Measurements from ENCODE around the gene NMUR2. TPM values are rescaled to one million over a fixed set of nuclear protein-coding genes. Genes with fewer than 3 reads are reported as not detected.

Gene NMUR2
- total RNA-seq, 2 donors from 2014 or later, result not detected

- Mint-ChIP-seq H3K36me3 (ENCODE audit: insufficient read depth in 2 of 2) (no peaks in the 10 kb centered on the region), H3K4me3 (no peak overlapping the region), H3K27me3 (ENCODE audit: low read depth) (no peaks in the 10 kb centered on the region), H3K4me1 (ENCODE audit: low read depth) (no peaks in the 10 kb centered on the region), H3K9me3 (peaks cover 0 to 3% of the 10 kb centered on the region in 2 donors), H3K27ac (no peak overlapping the region)
- no peak for ATAC-seq (replicated peaks in 1 of 2)
- DNase-seq, result no peak
Observed at GRCh38 chr5:152393441-152393840, 11.6 kb downstream of the NMUR2 start.

GRCh38 chr5:152389208-152389849 is 15.8 kb downstream of the NMUR2 start:
- H3K4me3 Mint-ChIP-seq, result no peak overlapping the region
- H3K36me3 Mint-ChIP-seq (ENCODE audit: insufficient read depth in 2 of 2), result peaks cover 0 to 1% of the 10 kb centered on the region in 2 donors
- peaks cover 2 to 3% of the 10 kb centered on the region in 2 donors for H3K9me3 Mint-ChIP-seq
- no peak overlapping the region for H3K27ac Mint-ChIP-seq
- no peaks in the 10 kb centered on the region for H3K4me1 Mint-ChIP-seq (ENCODE audit: low read depth)
- DNase-seq (no peak), ATAC-seq (replicated peaks in 1 of 2) (no peak)
- H3K27me3 Mint-ChIP-seq (ENCODE audit: low read depth), result no peaks in the 10 kb centered on the region

GRCh38 chr5:152388610-152389009 is 16.5 kb downstream of the NMUR2 start:
- ATAC-seq (replicated peaks in 1 of 2) (no peak), DNase-seq (no peak)
- peaks cover 0 to 1% of the 10 kb centered on the region in 2 donors for H3K36me3 Mint-ChIP-seq (ENCODE audit: insufficient read depth in 2 of 2)
- no peak overlapping the region for H3K27ac Mint-ChIP-seq
- H3K27me3 Mint-ChIP-seq (ENCODE audit: low read depth), result no peaks in the 10 kb centered on the region
- no peaks in the 10 kb centered on the region for H3K4me1 Mint-ChIP-seq (ENCODE audit: low read depth)
- H3K9me3 Mint-ChIP-seq, result peaks cover 3 to 4% of the 10 kb centered on the region in 2 donors
- H3K4me3 Mint-ChIP-seq, result no peak overlapping the region

GRCh38 chr5:152380415-152381123 is 24.5 kb downstream of the NMUR2 start:
- peaks cover 0 to 1% of the 10 kb centered on the region in 2 donors for H3K36me3 Mint-ChIP-seq (ENCODE audit: insufficient read depth in 2 of 2)
- H3K4me3 Mint-ChIP-seq, result no peak overlapping the region
- ATAC-seq (replicated peaks in 1 of 2) (no peak), DNase-seq (no peak)
- H3K27ac Mint-ChIP-seq, result no peak overlapping the region
- no peaks in the 10 kb centered on the region for H3K4me1 Mint-ChIP-seq (ENCODE audit: low read depth)
- peaks cover 0 to 4% of the 10 kb centered on the region in 2 donors for H3K9me3 Mint-ChIP-seq
- peaks cover 7% of the 10 kb centered on the region for H3K27me3 Mint-ChIP-seq (ENCODE audit: low read depth)

GRCh38 chr5:152379331-152379730 is 25.7 kb downstream of the NMUR2 start:
- peaks cover 0 to 2% of the 10 kb centered on the region in 2 donors for H3K9me3 Mint-ChIP-seq
- no peaks in the 10 kb centered on the region for H3K4me1 Mint-ChIP-seq (ENCODE audit: low read depth)
- DNase-seq (no peak), ATAC-seq (replicated peaks in 1 of 2) (no peak)
- peaks cover 9% of the 10 kb centered on the region for H3K27me3 Mint-ChIP-seq (ENCODE audit: low read depth)
- H3K27ac Mint-ChIP-seq, result no peak overlapping the region
- no peaks in the 10 kb centered on the region for H3K36me3 Mint-ChIP-seq (ENCODE audit: insufficient read depth in 2 of 2)
- no peak overlapping the region for H3K4me3 Mint-ChIP-seq

GRCh38 chr5:152378730-152379129 is 26.3 kb downstream of the NMUR2 start:
- no peaks in the 10 kb centered on the region for H3K4me1 Mint-ChIP-seq (ENCODE audit: low read depth)
- no peak overlapping the region for H3K4me3 Mint-ChIP-seq
- ATAC-seq (replicated peaks in 1 of 2) (peak in 1 of 2 donors; percentile 36), DNase-seq (no peak)
- no peaks in the 10 kb centered on the region for H3K36me3 Mint-ChIP-seq (ENCODE audit: insufficient read depth in 2 of 2)
- H3K27me3 Mint-ChIP-seq (ENCODE audit: low read depth), result peaks cover 9% of the 10 kb centered on the region
- no peak overlapping the region for H3K27ac Mint-ChIP-seq
- H3K9me3 Mint-ChIP-seq, result no peaks in the 10 kb centered on the region

GRCh38 chr5:152376886-152377285 is 28.2 kb downstream of the NMUR2 start:
- Mint-ChIP-seq H3K4me3 (no peak overlapping the region), H3K36me3 (ENCODE audit: insufficient read depth in 2 of 2) (no peaks in the 10 kb centered on the region), H3K27me3 (ENCODE audit: low read depth) (peaks cover 9% of the 10 kb centered on the region), H3K27ac (no peak overlapping the region), H3K4me1 (ENCODE audit: low read depth) (no peaks in the 10 kb centered on the region), H3K9me3 (no peaks in the 10 kb centered on the region)
- ATAC-seq (replicated peaks in 1 of 2) (no peak), DNase-seq (no peak)

- Mint-ChIP-seq H3K36me3 (ENCODE audit: insufficient read depth in 2 of 2) (no peaks in the 10 kb centered on the region), H3K27ac (no peak overlapping the region), H3K4me3 (no peak overlapping the region), H3K9me3 (no peaks in the 10 kb centered on the region), H3K4me1 (ENCODE audit: low read depth) (no peaks in the 10 kb centered on the region), H3K27me3 (ENCODE audit: low read depth) (peaks cover 9% of the 10 kb centered on the region)
- no peak for ATAC-seq (replicated peaks in 1 of 2)
- no peak for DNase-seq
Observed at GRCh38 chr5:152374711-152375275, 30.3 kb downstream of the NMUR2 start.

GRCh38 chr5:152372875-152373274 is 32.2 kb downstream of the NMUR2 start:
- H3K36me3 Mint-ChIP-seq (ENCODE audit: insufficient read depth in 2 of 2), result no peaks in the 10 kb centered on the region
- H3K4me1 Mint-ChIP-seq (ENCODE audit: low read depth), result no peaks in the 10 kb centered on the region
- ATAC-seq (replicated peaks in 1 of 2) (no peak), DNase-seq (no peak)
- H3K9me3 Mint-ChIP-seq, result no peaks in the 10 kb centered on the region
- H3K27ac Mint-ChIP-seq, result no peak overlapping the region
- H3K4me3 Mint-ChIP-seq, result no peak overlapping the region
- H3K27me3 Mint-ChIP-seq (ENCODE audit: low read depth), result peaks cover 9% of the 10 kb centered on the region

- ATAC-seq (replicated peaks in 1 of 2) (no peak), DNase-seq (no peak)
- Mint-ChIP-seq H3K9me3 (peaks cover 0 to 2% of the 10 kb centered on the region in 2 donors), H3K27me3 (ENCODE audit: low read depth) (no peaks in the 10 kb centered on the region), H3K4me3 (no peak overlapping the region), H3K4me1 (ENCODE audit: low read depth) (no peaks in the 10 kb centered on the region), H3K36me3 (ENCODE audit: insufficient read depth in 2 of 2) (no peaks in the 10 kb centered on the region), H3K27ac (no peak overlapping the region)
Observed at GRCh38 chr5:152369298-152369697, 35.8 kb downstream of the NMUR2 start.

GRCh38 chr5:152367554-152367953 is 37.5 kb downstream of the NMUR2 start:
- Mint-ChIP-seq H3K9me3 (peaks cover 1 to 2% of the 10 kb centered on the region in 2 donors), H3K27ac (no peak overlapping the region), H3K27me3 (ENCODE audit: low read depth) (peaks cover 8% of the 10 kb centered on the region), H3K4me3 (no peak overlapping the region), H3K36me3 (ENCODE audit: insufficient read depth in 2 of 2) (no peaks in the 10 kb centered on the region), H3K4me1 (ENCODE audit: low read depth) (no peaks in the 10 kb centered on the region)
- ATAC-seq (replicated peaks in 1 of 2) (no peak), DNase-seq (no peak)

- peaks cover 1 to 2% of the 10 kb centered on the region in 2 donors for H3K9me3 Mint-ChIP-seq
- H3K4me1 Mint-ChIP-seq (ENCODE audit: low read depth), result no peaks in the 10 kb centered on the region
- H3K36me3 Mint-ChIP-seq (ENCODE audit: insufficient read depth in 2 of 2), result no peaks in the 10 kb centered on the region
- ATAC-seq (replicated peaks in 1 of 2), result no peak
- DNase-seq, result no peak
- H3K27me3 Mint-ChIP-seq (ENCODE audit: low read depth), result peaks cover 8% of the 10 kb centered on the region
- no peak overlapping the region for H3K27ac Mint-ChIP-seq
- H3K4me3 Mint-ChIP-seq, result no peak overlapping the region
Observed at GRCh38 chr5:152366716-152367115, 38.4 kb downstream of the NMUR2 start.

GRCh38 chr5:152364899-152365298 is 40.2 kb downstream of the NMUR2 start:
- Mint-ChIP-seq H3K27me3 (ENCODE audit: low read depth) (peaks cover 8% of the 10 kb centered on the region), H3K36me3 (ENCODE audit: insufficient read depth in 2 of 2) (no peaks in the 10 kb centered on the region), H3K4me1 (ENCODE audit: low read depth) (no peaks in the 10 kb centered on the region), H3K9me3 (peaks cover 2 to 3% of the 10 kb centered on the region in 2 donors), H3K4me3 (no peak overlapping the region), H3K27ac (no peak overlapping the region)
- ATAC-seq (replicated peaks in 1 of 2) (no peak), DNase-seq (no peak)
